ENCODE data around the gene MKX.

MKX gene, protein sequence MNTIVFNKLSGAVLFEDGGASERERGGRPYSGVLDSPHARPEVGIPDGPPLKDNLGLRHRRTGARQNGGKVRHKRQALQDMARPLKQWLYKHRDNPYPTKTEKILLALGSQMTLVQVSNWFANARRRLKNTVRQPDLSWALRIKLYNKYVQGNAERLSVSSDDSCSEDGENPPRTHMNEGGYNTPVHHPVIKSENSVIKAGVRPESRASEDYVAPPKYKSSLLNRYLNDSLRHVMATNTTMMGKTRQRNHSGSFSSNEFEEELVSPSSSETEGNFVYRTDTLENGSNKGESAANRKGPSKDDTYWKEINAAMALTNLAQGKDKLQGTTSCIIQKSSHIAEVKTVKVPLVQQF

GRCh38 chr10:27745732-27746396 lies at the start of gene MKX:
Gene MKX (minus strand): TSS chr10:27745819. CDS start chr10:27743415, 2,404 bp downstream.
- no peak for FAIRE-seq

- FAIRE-seq: no peak
Observed at GRCh38 chr10:27794157-27794556, 48.5 kb upstream of the MKX start.

DNA sequence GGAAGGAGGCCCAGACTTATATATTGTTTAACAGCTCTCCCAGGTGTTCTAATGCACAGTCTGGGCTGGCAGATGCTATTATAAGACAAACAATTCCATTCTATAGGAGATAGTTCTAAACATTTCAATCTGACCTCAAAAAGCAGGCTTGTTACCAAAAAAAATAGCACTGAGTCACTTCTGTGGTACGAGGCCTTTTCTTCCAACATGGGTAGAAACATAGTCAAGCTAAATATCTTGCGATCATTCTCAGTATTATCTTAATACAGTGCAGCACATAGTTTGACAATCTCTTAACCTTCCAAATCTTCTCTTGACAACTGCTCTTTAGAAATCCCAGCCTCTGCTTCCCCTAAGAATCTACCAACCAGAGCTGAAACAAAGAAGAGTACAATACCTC lies 46.6 kb upstream of the MKX start:
- FAIRE-seq: no peak

GRCh38 chr10:27784272-27784671 lies 38.7 kb upstream of the MKX start:
- no peak for FAIRE-seq

GRCh38 chr10:27783660-27784059 lies 38.0 kb upstream of the MKX start:
- no peak for FAIRE-seq

DNA sequence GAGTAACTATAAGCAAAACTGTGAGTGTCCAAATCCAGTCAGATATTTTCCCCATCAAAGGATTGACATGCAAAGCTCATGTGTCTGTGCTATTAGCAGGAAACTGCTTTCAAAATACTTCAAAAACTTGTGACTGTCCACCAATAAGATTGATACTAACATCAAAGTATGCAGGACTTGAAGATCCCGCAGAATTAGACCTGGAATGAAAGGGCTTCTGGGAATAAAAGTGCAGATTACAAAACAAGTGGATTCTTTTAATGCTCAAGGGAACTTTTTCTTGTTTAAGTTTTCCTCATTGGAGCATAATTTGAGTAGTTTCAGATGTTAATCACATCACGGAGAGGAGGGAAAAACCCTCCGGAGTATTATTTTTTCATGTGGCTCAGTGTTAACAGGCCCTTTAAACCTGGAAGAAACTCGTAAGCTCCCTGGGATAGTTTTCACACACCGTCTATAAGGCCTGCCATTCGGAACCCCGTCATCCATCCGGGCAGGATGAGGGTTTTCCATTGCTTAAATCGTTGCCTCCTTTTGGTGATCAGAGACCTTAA lies 33.9 kb upstream of the MKX start:
- no peak for FAIRE-seq

- FAIRE-seq: no peak
Observed at GRCh38 chr10:27774831-27775230, 29.2 kb upstream of the MKX start.

DNA sequence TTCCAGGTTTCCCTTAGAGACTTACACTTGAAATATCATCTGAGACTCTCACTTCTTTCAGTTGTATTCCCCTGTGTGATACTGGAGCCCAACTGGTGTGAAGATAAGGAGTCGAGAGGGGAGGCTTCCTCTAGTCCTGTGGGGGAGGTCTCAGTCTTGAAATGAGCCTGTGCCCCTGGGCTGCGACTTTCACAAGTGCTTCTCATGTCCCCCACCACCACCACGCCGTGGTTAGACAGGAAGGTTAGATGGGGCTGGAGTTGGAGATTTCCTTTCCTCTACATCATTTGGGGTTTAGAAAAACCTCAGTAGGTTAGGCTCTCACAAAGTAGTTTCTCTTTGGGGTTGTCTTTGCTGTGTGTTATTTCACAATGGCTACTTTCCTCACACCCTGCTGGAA lies 25.6 kb upstream of the MKX start:
- FAIRE-seq: no peak

GRCh38 chr10:27770181-27770580 lies 24.6 kb upstream of the MKX start:
- no peak for FAIRE-seq

GRCh38 chr10:27760867-27761266 lies 15.2 kb upstream of the MKX start:
- no peak for FAIRE-seq

GRCh38 chr10:27759483-27760272 lies 14.1 kb upstream of the MKX start:
- no peak for FAIRE-seq

DNA sequence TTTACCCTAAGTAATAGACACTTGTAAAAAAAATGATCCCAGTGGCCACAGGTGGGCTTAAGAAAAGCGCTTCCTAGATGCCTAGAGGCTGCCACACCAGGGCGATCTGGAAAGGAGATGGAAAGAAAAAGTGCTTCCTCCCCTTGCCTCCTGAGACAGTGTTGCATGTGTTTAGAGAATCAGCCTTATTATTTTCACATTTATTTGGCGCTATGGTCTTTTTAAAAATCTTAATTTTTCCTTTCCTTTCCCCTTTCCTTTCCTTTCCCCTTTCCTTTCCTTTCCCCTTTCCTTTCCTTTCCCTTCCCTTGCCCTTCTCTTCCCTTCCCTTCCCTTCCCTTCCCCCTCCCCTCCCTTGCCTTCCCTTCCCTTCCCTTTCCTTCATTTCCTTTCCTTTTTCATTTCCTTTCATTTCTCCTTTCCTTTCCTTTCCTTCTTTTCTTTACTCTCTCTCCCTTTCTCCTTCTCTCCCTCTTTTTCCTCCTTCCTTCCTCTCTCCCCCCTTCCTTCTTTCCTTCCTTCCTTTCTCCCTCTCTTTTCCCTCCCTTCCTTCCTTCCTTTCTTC lies 7.1 kb upstream of the MKX start:
- FAIRE-seq: no peak

- no peak for FAIRE-seq
Observed at GRCh38 chr10:27748601-27749000, 3.0 kb upstream of the MKX start.

GRCh38 chr10:27747096-27747451 lies 1.5 kb upstream of the MKX start:
- FAIRE-seq: no peak

GRCh38 chr10:27746397-27747095 lies 927 bp upstream of the MKX start:
- no peak for FAIRE-seq

DNA sequence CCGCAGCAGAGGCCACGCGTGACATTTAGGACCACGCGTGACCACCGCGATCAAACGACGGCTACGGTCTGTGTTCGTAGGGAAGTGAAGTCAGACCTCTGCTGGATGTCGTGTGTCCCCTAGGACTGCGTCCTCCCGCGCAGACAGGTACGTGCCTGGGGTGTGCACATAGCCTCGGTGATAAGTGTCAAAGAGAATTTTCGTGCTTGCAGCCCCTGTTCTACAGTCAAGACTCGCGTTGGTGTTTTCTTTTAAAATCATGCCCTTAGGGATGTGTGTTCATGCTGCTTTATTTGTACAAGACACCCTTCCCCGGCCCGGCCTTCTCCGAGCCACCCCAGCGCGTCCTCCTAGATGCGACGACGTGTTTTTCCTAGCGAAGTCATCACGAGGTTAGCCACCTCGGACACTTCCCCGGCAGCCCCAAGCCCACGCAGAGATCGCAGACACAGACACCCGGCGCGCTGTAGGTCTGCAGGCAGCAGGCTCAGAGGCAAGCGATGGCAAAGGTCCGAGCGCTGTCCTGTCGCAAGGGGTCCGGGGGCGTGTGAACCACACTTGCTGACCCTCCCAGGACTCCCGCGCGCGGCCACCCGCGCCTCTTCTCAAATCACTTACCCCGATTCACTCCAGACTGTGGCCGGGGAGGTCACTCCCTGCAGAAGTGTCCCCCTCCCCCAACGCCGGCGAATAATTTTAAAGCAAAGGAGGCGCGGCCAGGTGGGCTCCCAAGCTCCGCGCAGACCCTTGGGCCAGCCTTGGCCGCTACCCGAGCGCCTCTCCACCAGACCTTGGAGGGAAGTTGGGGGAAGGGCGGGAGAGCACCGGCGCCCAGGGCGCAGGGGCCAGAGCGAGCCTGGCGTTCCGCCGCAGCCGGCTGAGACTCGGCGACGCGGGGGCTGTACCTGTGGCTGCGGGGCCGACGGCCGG lies 552 bp downstream of the MKX start:
- FAIRE-seq: no peak

- no peak for FAIRE-seq
Observed at GRCh38 chr10:27743877-27744801, 1.5 kb downstream of the MKX start.

- FAIRE-seq: no peak
Observed at GRCh38 chr10:27743012-27743876, 2.4 kb downstream of the MKX start.
